ENCODE measurements around the gene SLCO3A1.

Gene SLCO3A1

DNA sequence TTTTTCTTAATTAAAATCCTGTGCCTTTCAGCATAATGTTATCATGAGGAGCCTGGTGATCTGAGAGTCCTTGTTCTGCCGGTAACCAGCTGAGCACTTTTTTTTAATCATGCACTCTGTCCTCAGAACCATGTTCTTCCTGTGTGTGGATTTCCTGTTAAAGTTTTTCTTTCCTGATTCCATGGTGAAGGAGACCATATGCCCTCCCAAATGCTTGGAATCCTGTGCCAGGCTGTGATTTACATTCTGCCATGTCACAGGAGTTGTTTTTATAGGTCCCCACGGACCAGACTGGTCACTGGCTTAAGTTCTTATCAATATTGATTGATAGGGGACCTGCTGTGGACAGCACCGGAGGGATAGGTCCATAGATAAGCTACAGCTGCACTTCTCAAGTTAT lies 257.8 kb downstream of the SLCO3A1 start:
- DNase-seq, result no peak

DNA sequence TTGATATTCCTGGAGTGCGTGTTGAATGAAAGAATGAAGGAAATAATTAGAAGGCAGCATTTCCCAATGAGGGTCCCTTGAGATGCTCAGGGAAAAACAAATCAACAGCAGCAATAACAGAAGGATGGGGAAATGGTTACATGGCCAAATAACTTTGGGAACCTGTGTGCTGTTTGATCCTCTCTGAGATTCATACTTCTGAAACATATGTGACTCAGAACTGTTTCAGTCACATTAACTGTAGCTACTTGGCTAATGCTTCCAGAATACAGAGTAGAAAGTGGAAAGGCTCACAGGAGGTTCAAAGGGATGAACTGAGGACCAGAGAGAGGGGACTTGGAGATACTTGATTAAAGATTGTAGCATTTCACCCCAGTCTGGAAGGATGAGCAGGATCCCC lies 258.2 kb downstream of the SLCO3A1 start:
- no peak for DNase-seq

DNA sequence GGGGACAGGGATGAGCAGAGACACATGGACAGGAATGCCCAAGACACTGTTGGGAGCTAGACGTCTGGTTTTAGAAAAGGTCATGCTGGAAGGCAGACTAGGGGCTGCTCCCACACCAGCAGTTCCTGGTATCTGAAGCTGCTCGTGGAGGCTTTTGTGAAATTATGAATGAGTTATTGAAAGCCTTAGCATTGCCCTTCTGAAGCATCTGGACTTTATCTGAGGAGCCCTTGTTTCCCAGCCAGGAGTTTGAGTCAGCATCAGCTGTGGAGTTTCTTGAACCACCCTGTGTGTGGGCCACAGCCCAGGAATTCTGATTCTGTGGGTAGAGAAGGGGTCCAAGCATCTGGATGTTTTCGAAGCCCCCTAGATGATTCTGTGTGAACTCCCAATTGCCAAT lies 258.7 kb downstream of the SLCO3A1 start:
- DNase-seq, result no peak

DNA sequence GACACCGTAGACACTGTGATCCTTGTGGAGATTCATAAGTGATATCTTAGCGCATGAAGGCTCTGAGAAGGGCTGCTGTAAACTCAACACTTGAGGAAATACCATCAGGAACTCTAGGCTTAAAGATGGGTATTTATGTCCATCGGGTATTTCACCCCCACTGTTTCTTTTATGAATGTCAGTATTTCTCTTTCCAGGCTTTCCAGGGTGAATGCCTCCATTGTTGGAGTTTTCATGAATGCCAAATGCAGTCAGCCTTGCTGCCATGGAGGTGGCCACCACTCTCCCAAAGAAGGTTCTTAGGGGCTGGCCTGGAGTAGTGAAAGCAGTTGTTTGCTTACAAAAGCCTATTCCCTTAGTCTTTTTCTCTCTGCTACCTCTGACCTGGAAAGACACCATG lies 259.2 kb downstream of the SLCO3A1 start:
- DNase-seq, result no peak

DNA sequence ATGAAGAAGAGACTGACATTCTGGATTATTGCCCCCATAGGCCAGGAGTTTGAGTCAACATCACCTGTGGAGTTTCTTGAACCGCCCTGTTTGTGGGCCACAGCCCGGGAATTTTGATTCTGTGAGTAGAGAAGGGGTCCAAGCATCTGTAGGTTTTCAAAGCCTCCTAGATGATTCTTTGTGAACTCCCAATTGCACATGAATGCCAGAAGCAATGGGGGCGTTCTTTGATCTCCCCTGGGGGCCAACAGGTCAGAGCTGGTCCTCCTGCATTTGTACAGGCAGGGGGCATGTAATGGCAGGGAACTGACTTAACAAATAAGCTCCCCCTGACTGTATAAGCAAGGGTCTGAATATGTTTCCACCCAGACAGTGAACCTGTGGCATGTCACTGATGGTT lies 260.3 kb downstream of the SLCO3A1 start:
- DNase-seq, result no peak

DNA sequence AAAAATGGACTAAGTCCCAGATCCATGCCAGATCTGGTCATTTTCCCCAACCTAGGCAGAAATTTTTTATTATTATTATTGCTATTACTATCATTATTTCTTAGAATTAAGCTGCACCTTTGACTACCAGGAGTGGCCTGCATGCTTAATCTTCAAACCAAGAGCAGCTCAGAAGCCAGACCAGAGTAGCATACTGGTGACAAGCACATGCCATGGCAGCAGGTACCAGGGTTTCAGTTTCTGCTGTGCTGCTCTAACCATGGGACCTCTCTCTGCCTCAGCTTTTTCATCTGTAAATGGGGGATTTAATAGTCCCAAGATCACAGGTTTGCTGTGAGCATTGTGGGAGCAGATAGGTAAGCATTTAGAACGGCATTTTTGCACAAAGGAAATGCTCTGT lies 262.3 kb downstream of the SLCO3A1 start:
- no peak for DNase-seq

DNA sequence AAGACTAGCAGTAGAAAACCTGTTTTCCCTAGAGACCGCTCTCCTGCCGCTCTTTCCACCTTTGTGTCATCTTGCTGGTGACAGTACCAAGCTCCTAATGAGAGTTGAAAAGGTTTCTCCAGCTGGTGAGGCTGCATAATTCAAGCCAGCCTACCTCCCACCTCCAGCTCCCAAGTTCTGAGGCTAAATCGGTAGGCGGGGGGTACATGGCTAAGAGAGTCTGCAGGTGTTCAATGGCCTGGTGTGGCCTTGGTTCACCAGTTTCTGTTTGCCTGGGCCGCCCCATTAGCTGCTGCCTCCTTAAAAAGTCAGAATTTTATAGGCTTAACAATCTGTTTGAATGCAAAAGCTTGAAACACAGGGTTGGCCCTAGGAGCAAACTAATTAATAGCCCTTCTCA lies 262.8 kb downstream of the SLCO3A1 start:
- no peak for DNase-seq

DNA sequence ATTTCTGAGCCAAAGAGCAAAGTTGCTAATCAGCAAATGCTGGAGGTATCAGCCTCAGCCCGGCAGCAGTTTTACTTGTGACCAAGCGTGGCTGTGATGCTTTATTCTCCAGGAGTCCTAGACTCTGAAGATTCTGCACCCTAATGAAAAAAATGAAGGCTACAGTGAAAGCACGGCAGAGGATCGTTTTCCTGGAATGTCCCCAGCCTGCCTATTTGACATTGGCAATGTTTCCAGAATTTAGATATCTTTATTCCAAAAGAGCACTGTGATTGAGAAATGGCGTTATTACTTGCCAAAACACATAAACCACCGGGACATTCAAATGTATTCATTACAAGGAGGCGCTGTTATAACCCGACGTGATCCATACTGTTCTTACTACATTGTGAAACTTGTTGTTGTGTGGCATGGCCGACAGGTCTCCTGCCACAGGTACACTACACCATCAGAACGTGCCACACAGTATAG lies 263.8 kb downstream of the SLCO3A1 start:
- DNase-seq, result no peak

DNA sequence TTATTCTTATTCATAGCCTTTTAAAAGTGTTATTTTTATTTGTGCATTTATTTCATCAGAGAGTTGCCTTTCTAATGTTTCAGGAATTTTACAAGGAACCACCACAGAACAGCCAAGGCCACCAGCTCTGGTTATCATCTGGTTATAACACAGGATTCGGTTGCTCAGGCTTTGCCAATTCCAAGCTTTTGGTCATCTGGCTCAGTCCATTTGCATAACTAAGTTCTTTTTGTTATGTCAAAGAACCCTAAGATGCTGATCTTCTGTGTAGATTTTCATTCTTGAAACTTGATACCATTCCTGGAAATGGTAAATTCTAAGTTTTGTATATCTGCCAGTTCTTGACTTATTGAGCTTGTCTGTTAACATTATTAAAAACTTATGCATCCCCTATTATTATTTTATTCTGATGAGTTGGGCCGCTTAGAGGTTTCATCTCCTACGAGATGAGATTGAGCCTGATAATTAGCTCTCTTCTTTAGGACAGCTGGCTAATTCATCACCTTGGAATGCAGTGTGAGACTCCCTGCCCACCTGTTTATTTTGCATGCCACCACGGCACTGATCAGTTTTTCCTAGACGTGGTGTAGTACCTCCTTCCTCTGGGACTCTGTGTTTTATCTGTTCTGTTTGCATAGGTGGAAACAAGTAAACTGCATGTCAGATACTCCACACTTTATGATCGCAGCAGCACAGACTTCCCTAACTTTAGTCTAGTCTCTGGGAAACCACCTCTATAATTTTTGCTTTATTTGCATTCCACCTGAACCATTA lies 264.8 kb downstream of the SLCO3A1 start:
- DNase-seq, result no peak

DNA sequence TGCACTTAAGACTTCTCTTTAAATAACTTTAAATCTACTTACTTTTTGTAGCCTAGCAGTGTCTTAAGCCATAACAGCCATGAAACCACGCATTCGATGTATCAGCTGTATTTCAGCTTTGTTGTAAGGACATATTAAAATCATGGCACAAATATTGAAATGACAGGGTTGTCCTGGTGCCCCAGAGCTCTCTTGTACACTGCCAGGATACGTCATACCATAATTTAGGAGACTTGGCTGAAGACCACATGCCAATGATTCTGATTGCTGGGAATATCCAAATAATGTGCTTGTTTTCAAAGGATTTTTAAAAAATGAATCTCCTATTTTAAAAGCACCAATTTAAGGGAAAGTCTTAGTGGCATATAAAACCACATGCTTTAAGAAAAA lies 265.4 kb downstream of the SLCO3A1 start:
- no peak for DNase-seq

DNA sequence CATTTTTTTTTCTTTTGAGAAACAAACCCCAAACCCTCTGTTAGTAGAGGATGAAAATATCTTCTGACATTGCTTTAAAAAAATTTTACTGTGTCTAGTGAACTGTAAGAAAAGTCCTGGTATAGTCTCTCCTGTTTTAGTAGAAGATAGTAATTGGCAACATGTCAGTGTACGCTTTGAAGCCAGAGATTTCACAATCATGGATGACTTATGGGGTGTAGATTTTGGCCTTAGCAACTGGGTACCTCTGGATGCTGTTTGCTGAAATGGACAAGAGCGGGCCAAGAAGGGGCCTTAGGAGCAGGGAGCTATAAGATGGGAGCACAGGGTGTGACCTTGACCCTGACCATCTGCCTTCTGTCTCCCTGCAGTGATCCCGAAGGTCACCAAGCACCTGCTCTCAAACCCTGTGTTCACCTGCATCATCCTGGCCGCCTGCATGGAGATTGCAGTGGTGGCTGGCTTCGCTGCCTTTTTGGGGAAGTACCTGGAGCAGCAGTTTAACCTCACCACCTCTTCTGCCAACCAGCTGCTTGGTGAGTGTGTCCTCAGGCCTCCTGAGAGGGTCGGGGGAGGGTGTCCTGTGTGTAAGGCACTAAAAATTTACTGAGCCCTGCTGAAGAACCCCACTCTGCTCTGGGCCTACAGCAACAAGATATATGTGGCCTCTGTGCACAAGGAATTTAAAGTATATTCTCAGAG lies 266.7 kb downstream of the SLCO3A1 start:
- no peak for DNase-seq

DNA sequence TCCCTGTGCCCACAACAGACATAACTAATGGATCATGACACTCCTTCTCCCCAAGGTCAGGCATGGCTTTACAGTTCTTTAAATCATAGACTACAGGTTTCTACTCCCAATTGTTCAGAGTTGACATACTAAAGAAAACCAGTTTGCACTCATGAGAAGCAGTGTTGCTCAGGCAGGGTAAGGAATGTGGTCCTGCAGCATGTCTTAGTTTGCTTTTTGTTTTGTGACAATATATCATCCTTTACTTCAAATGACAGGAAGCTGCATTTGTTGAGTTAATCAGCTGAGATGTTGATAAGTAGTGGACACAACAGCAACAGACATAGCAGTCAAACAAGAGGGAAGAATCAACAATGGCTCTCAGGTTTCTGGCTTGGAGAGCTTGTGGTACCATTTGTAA lies 267.5 kb downstream of the SLCO3A1 start:
- DNase-seq, result no peak

DNA sequence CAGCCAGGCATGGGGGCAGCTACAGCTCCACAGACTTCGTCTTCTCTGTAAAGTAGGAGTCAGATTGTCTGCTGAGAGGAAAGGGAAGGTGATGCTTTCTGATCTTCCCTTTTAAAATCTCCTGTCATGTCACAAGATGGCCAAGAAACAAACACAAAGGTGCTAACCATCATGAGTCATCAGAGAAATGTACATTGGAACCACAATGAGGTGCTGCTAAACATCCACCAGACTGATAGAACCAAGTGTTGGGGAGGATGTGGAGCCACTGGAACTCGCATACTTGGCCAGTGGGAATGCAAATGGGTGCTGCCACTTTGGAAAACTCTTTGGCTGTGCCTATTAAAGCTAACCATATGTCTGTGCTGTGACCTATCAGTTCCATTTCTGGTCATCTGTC lies 268.8 kb downstream of the SLCO3A1 start:
- no peak for DNase-seq

DNA sequence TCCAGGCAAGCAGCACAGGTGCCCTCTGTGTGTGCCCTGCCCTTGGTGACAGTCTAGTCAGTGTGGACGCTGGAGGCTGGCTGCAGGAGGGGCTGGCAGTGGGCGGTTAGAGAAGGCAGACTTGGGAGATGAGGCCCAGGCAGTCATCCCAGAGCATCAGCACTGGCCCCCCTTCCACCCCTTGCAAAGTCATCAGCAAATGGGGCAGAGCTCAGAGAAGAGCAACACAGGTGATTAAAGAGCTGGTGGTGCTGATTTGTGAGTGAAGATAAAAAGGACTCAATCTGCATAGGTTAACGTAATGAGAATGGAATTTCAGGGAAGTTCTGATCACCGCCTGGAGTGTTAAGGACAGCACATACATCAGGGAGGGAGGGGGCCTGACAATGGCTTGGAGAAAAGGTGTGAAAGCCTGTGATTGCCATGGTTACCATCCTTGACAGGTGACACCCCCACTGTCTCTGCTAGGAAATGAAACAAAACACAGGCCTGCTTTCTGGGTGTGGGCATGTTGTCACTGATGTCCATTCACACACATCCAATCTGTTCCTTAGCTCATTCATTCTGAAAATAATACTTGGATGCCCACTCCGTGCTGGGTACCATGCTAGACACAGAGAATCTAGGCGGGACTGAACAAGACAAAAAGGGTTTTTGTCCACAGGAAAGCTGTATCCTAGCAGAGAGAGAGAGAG lies 270.6 kb downstream of the SLCO3A1 start:
- no peak for DNase-seq

DNA sequence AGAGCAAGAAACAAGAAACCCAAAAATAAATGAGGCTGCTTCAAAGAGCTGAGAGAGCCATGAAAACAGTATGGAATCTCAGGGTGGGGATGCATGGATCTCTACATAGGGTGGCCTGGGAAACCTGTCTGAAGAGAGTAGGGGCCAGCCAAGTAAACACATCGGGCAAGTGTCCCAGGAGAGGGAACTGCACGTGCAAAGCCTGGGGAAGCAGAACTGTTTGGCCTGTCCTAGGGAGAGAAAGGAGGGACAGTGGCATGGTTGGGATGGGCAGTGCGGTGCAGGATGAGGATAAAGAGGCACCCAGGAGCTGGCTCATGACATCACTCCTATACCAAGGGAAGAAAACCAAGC lies 271.1 kb downstream of the SLCO3A1 start:
- DNase-seq, result no peak

DNA sequence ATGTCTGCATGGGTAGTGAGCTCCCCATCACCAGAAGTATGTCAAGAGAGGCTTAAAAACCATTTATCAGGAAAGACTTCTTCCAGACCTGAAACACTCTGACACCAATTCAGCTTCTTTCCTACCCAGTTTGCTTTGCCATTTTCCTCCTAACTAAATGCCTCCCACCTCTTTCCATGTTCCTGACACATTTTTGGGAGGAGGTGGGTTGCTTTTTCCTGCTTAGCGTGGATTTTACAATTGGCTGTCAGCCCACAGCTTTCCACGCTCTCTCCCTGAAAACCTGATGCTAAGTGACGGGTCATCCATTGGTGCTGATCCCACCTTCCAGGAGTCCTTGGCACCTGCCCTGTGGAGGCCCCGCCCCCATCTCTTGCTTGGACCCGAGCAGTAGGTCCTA lies 275.3 kb downstream of the SLCO3A1 start:
- no peak for DNase-seq

DNA sequence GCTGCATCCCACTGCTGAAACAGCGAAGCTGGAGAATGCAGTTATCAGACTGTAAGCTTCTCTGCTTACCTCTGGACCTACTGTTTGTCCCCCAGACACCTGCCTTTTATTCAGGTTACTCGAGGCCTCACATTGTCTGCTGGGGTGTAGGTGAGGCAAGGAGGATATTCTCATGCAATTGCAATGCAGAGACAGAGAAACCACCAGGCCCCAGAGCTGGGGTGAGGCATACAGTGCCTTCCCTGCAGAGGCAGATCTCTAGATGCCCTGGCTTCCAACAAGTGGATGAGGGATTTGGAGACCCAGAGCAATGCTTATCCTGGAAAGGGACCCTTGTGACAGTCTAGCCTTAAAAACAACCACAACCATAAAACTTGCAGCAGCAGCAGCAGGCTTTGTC lies 276.7 kb downstream of the SLCO3A1 start:
- no peak for DNase-seq

DNA sequence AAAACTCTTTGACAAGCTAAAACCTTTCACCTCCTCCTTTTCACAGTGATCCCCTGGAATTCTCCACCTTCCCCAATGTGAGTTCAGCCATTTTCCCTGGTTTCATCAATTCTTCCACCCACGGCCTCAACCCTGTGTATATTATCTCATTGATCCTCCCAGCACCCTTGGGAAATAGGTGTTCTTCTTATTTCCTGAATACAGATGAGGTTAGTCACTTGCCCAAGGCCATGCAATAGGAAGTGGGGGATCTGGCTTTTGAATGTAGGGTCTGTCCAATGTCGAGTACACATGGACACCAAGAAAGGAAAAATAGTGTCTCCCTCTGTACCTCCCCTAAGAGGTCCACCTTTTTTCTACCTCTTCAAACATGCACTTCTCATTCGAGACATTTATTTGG lies 277.4 kb downstream of the SLCO3A1 start:
- DNase-seq, result no peak

DNA sequence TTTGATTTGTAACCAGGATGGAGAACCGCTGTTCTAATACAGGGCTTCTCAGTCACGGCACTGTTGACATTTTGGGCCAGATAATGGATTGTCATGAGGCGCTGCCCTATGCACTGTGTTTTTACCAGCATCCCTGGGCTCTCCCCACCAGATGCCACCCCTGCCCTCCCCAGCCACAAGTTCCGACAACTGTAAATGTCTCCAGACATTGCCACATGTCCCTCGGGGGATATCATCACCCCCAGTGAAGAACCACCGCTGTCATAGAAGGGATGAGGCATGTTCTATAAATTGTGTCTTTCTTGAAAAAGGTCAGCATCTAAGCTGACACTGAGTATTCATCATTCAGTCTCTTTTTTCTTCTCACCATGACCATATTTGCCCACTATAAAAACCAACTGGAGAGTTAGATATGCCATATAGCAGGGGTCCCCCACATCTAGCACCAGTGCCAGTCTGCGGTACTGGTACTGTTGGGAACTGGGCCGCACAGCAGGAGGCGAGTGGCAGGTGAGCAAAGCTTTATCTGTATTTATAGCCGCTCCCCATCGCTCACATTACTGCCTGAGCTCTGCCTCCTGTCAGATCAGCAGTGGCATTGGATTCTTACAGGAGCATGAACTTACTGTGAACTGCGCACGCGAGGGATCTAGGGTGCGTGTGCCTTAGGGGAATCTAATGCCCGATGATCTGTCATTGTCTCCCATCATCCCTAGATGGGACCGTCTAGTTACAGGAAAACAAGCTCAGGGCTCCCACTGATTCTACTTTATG lies 279.7 kb downstream of the SLCO3A1 start:
- DNase-seq, result no peak

DNA sequence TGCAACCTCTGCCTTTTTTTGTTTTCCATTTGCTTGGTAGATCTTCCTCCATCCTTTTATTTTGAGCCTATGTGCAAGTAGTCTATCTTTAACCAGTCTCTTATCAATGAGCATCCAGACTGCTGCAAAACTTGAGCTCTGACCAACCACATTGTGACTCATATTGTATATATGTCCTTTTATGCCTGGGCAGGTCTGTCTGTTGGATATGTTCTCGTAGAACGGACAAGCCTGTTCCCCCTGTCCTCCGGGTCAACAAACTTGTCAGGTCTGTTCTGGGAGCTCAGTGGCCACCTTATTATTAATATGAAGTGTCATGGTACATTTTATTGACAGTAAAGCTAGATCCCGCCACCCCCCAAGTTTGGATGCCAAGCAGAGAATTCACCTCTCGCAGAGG lies 287.3 kb downstream of the SLCO3A1 start:
- no peak for DNase-seq

DNA sequence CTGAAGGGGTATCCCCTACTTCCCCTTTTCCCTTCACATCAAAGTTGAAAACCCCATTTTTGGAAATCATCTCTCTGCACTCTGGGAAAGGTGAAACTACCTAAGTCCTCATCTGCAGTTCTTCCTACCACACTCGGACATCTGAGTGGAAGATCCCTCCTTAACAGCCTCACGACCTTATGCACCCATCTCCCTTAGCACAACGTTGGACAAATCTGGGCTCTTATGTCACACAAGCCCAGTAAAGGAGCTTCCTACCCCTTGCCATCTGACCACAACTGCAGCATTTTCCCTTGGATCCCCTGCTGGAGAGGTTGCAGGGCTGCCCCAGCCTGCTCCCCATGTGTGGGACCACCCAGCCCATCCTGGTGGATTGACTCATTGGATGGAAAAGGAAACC lies 288.1 kb downstream of the SLCO3A1 start:
- DNase-seq, result no peak

DNA sequence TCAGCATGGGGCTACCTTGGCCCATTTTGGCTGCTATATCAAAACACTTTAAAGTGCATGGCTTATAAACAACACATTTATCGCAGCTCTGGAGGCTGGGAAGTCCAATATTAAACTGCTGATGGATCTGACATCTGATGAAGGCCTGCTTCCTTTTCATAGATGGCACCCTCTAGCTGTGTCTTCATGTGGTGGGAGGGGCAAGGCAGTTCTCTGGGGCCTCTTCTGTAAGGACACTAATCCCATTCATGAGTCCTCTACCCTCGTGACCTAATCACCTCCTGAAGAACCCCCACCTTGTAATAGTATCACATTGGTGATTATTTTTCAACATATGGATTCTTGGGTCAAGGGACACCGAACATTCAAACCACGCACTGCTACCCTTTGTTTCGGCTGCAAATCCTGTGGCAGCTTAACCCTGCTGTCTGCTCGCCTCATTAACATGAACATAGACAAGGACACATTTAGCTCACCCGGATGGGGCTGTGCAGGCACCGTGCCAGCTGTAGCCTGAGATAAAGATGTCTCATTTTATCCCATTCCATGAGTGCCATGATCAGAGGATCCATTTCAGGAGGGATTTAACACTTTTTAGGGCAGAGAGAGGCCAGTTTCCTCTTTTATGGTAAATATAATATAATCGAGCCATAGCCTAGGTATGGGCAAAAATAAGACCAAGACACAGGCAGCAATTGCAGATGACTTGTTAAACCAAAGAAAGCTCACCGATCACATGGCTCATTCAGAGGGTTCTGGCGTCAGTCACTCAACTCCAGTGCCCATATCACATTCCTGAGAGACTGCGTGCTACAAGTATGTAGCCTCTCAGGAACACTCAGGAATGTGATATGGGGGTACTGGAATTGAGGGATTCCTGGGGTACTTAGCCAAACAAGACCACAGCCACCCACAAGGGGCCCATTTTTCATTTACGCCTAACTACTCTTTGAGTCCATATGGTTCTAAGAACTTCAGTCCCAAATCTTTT lies 289.0 kb downstream of the SLCO3A1 start:
- no peak for DNase-seq
